Central memory CD8-positive, alpha-beta T cell (primary cell): ENCODE results near the gene FBLN5.

ENCODE experiments used
- ATAC-seq: fragments of 150-1000 bp; cut with Tn5 transposase; replicated peaks from 2 replicates; pipeline ENCODE4 v1.10.0; 2022; ENCODE audit warnings: mild to moderate bottlenecking, moderate FRiP score, moderate number of reproducible peaks; ENCODE audit not compliant: poor library complexity, severe bottlenecking; ENCODE audit errors: extremely low read depth
- DNase-seq, 2 donors: peaks; one replicate each; pipeline ENCODE4 v3.0.0; 2021; ENCODE audit warnings: low spot score in 2 of 2
- H3K27ac Mint-ChIP-seq: one replicate; pipeline ENCODE4 v1.8.0; 2022; ENCODE audit warnings: low read depth, mild to moderate bottlenecking, moderate library complexity, mixed read lengths
- H3K27me3 Mint-ChIP-seq: one replicate; pipeline ENCODE4 v1.8.0; 2022; ENCODE audit warnings: mixed read lengths
- H3K36me3 Mint-ChIP-seq: one replicate; pipeline ENCODE4 v1.8.0; 2022; ENCODE audit warnings: mild to moderate bottlenecking, moderate library complexity, mixed read lengths; ENCODE audit not compliant: insufficient read depth
- H3K4me1 Mint-ChIP-seq: one replicate; pipeline ENCODE4 v1.8.0; 2022; ENCODE audit warnings: mixed read lengths
- H3K4me3 Mint-ChIP-seq: one replicate; pipeline ENCODE4 v1.8.0; 2022; ENCODE audit warnings: mild to moderate bottlenecking, moderate library complexity, mixed read lengths
- H3K9me3 Mint-ChIP-seq: one replicate; pipeline ENCODE4 v1.8.0; 2022; ENCODE audit warnings: mixed read lengths

Gene FBLN5

GRCh38 chr14:91964011-91964410, 16.5 kb upstream of the FBLN5 start:
- H3K27ac Mint-ChIP-seq: no peak overlapping the region
- ATAC-seq (no peak), DNase-seq (no peak)
- no peaks in the 10 kb centered on the region for H3K9me3 Mint-ChIP-seq
- no peak overlapping the region for H3K4me3 Mint-ChIP-seq
- H3K4me1 Mint-ChIP-seq: peaks cover 7% of the 10 kb centered on the region
- peaks cover 4% of the 10 kb centered on the region for H3K36me3 Mint-ChIP-seq
- H3K27me3 Mint-ChIP-seq: no peaks in the 10 kb centered on the region

GRCh38 chr14:91963465-91963864, 16.0 kb upstream of the FBLN5 start:
- no peak overlapping the region for H3K4me3 Mint-ChIP-seq
- H3K4me1 Mint-ChIP-seq: peaks cover 2% of the 10 kb centered on the region
- no peak overlapping the region for H3K27ac Mint-ChIP-seq
- no peak for ATAC-seq
- DNase-seq: no peak
- H3K9me3 Mint-ChIP-seq: no peaks in the 10 kb centered on the region
- H3K27me3 Mint-ChIP-seq: no peaks in the 10 kb centered on the region
- peaks cover 4% of the 10 kb centered on the region for H3K36me3 Mint-ChIP-seq

DNA sequence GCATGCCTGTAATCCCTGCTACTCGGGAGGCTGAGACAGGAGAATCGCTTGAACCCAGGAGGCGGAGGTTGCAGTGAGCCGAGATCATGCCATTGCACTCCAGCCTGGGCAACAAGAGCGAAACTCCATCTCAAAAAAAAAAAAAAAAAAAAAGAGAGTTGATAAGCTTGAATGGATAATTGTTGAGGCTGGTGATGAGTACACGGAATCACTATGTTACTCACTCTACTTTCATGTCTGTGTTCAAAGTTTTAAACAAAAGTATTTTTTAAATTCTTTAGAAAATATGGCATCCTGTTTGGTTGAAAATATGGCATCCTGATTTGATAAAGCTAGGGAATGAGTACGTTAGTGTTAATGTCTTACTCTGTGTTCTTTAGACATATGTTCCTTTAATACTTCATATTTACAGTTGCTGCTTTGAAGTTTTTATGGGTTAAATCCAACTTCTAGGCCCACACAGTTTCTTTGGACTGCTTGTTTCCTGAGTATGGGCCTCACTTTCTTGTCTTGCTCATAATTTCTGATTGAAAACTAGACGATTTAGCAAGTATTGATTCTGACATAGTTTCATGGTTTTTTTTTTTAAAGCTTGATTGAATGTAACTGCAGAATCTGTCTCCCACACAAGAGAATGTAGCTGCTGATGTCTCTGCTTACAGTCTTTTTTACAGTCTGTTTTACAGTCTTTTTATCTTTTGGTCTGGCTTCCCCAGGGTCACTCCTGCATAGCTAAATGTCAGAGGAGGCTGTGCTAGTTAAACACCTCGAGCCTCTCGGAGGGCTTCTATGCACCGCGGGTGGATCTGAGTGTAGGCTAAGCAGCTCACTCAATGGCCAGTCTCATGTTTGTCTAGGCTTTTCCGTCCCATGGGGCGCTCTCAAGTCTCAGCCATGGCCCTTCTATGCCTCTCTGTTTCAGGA, 14.1 kb upstream of the FBLN5 start:
- DNase-seq: no peak
- peaks cover 15% of the 10 kb centered on the region for H3K27me3 Mint-ChIP-seq
- H3K4me3 Mint-ChIP-seq: no peak overlapping the region
- H3K27ac Mint-ChIP-seq: no peak overlapping the region
- ATAC-seq: no peak
- H3K9me3 Mint-ChIP-seq: no peaks in the 10 kb centered on the region
- peaks cover under 1% of the 10 kb centered on the region for H3K36me3 Mint-ChIP-seq
- no peaks in the 10 kb centered on the region for H3K4me1 Mint-ChIP-seq

DNA sequence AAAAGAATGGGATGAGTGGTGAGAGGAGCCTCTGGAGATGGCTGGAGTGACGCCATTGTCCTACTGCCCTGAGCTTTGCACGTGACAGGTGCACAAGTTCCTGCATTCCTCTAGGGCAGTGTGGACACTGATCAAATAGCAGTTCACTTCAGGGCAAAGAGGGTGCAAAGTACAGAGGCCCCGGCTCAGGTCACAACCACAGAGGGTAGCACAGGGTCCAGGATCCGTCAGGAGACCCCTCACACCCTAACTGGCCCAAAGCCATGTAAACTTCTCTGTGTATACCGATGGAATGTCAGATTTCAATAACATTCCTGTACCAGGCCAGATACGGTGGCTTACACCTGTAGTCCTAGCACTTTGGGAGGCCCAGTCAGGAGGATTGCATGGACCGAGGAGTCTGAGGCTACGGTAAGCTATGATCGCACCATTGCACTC, 10.4 kb upstream of the FBLN5 start:
- H3K36me3 Mint-ChIP-seq: no peaks in the 10 kb centered on the region
- H3K4me1 Mint-ChIP-seq: no peaks in the 10 kb centered on the region
- ATAC-seq (no peak), DNase-seq (no peak)
- H3K27me3 Mint-ChIP-seq: peaks cover 35% of the 10 kb centered on the region
- H3K27ac Mint-ChIP-seq: no peak overlapping the region
- H3K4me3 Mint-ChIP-seq: no peak overlapping the region
- no peaks in the 10 kb centered on the region for H3K9me3 Mint-ChIP-seq

DNA sequence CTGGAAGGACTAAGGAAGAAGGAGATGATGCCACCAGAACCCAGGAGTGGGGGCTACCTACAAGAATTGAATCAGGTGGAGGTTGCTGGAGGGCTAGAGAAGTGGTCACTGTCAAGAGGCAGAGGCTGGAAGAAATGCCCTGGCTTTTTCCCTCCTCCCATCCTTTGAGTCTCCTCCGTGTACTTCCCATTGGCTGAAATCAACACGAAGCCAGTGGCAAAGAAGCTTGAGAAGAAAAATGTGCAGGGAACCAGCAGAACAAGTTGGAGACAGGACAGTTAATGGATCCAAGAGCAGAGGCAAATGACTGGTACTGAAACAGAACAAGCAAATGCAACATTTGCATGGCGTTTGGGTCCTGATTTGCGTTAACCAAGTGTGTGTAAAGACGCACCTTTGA, 9.1 kb upstream of the FBLN5 start:
- Mint-ChIP-seq H3K27ac (no peak overlapping the region), H3K27me3 (peaks cover 35% of the 10 kb centered on the region), H3K4me3 (no peak overlapping the region), H3K36me3 (no peaks in the 10 kb centered on the region), H3K9me3 (no peaks in the 10 kb centered on the region), H3K4me1 (no peaks in the 10 kb centered on the region)
- ATAC-seq (no peak), DNase-seq (no peak)

GRCh38 chr14:91955168-91955567, 7.7 kb upstream of the FBLN5 start:
- Mint-ChIP-seq H3K36me3 (no peaks in the 10 kb centered on the region), H3K27me3 (peaks cover 44% of the 10 kb centered on the region), H3K27ac (no peak overlapping the region), H3K9me3 (no peaks in the 10 kb centered on the region), H3K4me3 (no peak overlapping the region), H3K4me1 (no peaks in the 10 kb centered on the region)
- ATAC-seq (no peak), DNase-seq (no peak)

DNA sequence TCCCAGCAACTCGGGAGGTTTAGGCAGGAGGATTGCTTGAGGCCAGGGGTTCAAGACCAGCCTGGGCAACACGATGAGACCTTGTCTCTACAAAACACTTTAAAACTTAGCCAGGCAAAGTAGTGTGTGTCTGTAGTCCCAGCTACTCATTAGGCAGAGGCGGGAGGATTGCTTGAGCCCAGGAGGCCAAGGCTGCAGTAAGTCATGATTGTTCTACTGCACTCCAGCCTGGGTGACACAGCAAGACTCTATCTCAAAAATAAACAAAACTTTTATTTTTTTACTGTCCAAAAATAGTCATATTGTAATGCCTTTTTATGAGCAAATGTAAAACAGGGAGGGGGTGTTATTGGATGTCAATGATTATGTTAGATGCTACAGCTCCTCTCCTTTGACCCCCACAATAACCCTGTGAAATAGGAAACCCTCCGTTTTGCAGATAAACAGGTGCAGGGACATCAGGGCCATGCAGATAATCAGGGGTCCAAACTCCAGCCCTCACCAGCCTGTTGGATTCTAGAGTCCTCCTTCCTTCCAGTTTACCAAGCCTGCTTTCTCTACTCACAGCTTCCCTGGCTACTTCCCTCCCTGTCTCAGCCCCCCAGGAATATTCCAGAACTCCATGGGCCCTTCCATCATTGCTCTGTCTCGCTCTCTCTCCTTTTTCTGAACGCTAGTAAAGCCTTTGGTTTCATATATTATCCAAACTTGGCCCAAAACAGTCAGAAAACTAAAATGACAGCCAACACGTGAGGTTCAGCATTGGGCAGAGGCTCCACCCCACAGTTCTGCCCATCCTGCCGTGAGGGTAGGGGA, 5.9 kb upstream of the FBLN5 start:
- H3K27me3 Mint-ChIP-seq: peaks cover 44% of the 10 kb centered on the region
- H3K4me1 Mint-ChIP-seq: no peaks in the 10 kb centered on the region
- ATAC-seq: no peak
- H3K4me3 Mint-ChIP-seq: no peak overlapping the region
- H3K9me3 Mint-ChIP-seq: no peaks in the 10 kb centered on the region
- no peak overlapping the region for H3K27ac Mint-ChIP-seq
- H3K36me3 Mint-ChIP-seq: no peaks in the 10 kb centered on the region
- DNase-seq: no peak

DNA sequence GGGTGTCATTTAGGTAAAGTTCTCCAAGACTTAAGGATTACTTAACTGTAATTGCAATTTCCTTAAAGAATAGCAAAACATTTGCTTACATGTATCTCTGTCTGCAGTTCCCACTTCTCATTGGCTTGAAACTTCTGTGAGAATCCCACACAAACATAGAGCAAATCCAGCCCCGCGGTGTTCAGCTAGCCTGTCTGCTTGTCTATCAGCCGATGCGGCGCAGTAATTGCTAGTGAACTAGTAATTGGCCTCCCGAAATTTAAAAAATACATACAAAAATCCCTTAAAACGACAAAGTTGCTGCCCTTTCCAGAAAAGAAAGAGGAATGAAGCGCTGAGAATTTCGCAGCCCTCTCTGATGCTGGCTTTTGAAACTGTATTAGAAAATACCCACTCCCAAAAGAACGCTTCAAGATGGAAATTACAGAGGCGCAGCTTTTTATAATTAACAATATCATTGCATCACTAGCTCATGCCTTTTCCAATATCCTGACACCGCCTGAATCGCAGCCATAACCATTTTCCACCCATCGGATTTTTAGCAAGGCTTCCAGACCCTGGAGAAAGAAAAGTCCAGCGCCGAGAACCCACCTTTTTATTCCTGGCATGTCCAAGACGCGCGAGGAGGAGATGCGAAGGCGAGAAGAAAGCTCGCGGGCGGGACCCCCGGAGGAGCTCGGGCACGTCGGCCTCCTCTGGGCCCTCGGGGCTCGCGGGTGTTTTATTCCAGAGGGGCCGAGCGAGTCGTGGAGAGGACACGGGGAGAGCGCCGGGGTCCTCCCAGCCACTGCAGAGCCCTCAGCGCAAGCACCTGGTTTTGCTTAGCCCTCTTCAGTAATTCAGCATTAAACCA, 646 bp downstream of the FBLN5 start:
- no peak for ATAC-seq
- no peak for DNase-seq
- Mint-ChIP-seq H3K4me3 (peak overlapping the region; percentile 76), H3K9me3 (no peaks in the 10 kb centered on the region), H3K4me1 (peaks cover 16% of the 10 kb centered on the region), H3K27me3 (peaks cover 47% of the 10 kb centered on the region), H3K36me3 (peaks cover under 1% of the 10 kb centered on the region), H3K27ac (no peak overlapping the region)

- Mint-ChIP-seq H3K27ac (no peak overlapping the region), H3K9me3 (no peaks in the 10 kb centered on the region), H3K36me3 (peaks cover 2% of the 10 kb centered on the region), H3K27me3 (peaks cover 44% of the 10 kb centered on the region), H3K4me1 (peaks cover 16% of the 10 kb centered on the region), H3K4me3 (peak overlapping the region; percentile 76)
- ATAC-seq (no peak), DNase-seq (no peak)
Measured at GRCh38 chr14:91945751-91946621, 1.5 kb downstream of the FBLN5 start.

DNA sequence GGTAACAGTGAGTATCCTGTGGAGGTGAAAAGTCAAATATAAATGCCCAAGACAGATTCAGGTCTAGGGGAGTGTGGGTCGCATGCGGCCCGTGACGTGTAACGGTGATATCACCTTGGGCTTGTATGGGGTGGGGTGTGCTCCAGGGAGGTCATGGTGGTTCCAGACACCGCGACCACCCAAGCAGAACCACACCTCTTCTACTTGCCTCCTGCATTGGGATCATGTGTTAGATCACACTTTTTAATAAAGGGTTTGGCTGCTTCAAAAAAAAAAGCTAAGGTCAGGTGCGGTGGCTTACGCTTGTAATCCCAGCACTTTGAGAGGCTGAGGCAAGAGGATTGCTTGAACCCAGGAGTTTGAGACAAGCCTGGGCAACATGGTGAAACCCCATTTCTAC, 4.5 kb downstream of the FBLN5 start:
- peaks cover 16% of the 10 kb centered on the region for H3K4me1 Mint-ChIP-seq
- no peaks in the 10 kb centered on the region for H3K9me3 Mint-ChIP-seq
- peaks cover 2% of the 10 kb centered on the region for H3K36me3 Mint-ChIP-seq
- H3K4me3 Mint-ChIP-seq: no peak overlapping the region
- peaks cover 38% of the 10 kb centered on the region for H3K27me3 Mint-ChIP-seq
- ATAC-seq (no peak), DNase-seq (no peak)
- no peak overlapping the region for H3K27ac Mint-ChIP-seq

DNA sequence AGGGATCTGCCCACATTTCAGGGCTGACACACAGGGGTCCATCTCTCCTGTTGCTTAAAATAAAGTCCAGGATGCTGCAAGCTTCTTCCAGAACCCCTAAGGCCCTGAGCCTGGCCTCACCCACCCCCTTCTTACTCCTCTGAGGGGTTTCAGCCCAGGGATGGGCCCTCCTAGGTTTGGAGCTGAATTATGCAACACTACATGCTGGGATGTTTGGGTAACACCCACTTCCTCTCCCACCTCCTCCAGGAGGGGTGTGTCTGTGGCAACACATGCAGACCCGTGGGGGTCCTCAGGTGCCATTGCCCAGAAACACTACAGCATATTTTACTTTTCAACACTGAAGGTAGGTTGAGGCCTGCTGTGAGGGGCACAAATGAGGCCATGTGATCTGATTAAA, 5.4 kb downstream of the FBLN5 start:
- Mint-ChIP-seq H3K4me1 (peaks cover 12% of the 10 kb centered on the region), H3K9me3 (no peaks in the 10 kb centered on the region)

More for the DNA sequence above, 5.4 kb downstream of the FBLN5 start:
- no peak overlapping the region for H3K27ac Mint-ChIP-seq
- peaks cover 2% of the 10 kb centered on the region for H3K36me3 Mint-ChIP-seq
- no peak overlapping the region for H3K4me3 Mint-ChIP-seq
- DNase-seq (no peak), ATAC-seq (no peak)
- H3K27me3 Mint-ChIP-seq: peaks cover 35% of the 10 kb centered on the region
